GM11168 (cell line): ENCODE results near the gene ARID3C.
"Not testable (repeated sequence)": the region's sequence is repeated elsewhere in the genome, so short reads cannot be mapped to it uniquely, and the experiment has no call there.

Source experiments
- in situ Hi-C: fragments of 300-500 bp; cut with MboI; formaldehyde crosslinking; loops from one replicate; pipeline ENCODE4 v1.12.0; 2022; ENCODE audit warnings: low sequenced_read_pairs; ENCODE audit not compliant: unreplicated experiment

ARID3C gene

DNA sequence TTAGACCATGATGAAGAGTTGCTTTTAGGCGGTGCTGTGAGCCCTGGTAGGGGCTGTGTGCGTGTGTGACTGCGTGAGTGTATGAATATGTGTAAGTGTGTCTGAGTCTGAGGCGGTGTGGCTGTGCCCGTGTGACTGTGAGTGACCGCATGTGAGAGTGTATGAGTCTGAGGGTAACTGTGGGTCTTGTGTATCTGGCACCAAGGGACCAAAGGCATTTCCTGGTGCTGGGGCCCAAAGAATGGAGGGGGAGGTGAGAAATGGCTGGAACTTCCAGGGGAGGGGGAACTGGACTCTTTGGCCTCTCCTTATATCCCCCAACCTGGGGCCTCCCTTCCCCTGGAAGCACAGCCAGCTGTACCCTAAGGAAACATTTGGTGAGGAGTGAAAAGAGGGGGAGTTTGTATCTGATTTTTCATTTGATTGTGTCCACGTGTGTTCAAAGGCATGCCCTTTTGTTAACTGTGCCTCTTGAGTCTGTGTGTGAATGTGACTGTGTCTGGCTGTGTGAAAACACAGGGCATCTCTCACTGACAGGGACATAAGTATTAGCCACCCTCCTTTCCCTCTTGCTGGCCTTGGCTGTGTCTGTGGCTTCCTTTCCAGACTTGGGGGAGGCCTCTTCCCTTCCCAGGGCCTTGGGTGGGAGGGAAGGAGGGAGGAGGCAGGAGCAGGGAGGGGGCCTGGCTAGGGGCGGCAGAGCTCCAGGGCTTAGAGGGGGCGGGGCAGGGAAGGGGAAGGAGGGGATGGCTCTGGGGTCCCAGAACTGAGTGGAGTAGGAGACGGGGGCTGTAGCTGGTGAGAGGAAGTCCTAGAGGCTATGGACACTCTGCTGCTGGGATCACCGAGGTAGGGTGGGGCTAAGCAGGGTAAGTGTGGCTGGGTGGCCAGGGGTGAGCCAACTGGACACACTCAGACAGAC lies 24.5 kb upstream of the ARID3C start:
- in situ Hi-C loops: no loop called here

DNA sequence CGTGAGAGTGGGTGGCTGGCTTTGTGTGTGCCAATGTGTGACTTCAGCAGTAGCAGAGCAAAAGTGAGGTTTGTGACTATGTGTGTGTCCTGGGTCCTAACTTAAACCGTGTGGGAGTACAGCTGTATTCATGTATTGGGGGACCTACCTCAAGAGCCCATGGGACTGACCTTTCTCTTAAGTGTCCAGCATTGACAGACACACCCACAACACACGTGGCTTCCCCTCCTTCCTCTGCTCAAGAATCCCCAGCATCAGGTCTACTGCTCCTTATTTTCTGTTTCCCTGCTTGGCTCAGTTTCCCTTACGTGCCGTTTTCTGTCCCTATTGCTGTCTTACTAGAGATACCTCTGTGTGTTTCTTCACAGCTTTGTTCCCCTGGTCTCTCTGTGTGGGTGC lies 23.7 kb upstream of the ARID3C start:
- in situ Hi-C loops: no loop called here

DNA sequence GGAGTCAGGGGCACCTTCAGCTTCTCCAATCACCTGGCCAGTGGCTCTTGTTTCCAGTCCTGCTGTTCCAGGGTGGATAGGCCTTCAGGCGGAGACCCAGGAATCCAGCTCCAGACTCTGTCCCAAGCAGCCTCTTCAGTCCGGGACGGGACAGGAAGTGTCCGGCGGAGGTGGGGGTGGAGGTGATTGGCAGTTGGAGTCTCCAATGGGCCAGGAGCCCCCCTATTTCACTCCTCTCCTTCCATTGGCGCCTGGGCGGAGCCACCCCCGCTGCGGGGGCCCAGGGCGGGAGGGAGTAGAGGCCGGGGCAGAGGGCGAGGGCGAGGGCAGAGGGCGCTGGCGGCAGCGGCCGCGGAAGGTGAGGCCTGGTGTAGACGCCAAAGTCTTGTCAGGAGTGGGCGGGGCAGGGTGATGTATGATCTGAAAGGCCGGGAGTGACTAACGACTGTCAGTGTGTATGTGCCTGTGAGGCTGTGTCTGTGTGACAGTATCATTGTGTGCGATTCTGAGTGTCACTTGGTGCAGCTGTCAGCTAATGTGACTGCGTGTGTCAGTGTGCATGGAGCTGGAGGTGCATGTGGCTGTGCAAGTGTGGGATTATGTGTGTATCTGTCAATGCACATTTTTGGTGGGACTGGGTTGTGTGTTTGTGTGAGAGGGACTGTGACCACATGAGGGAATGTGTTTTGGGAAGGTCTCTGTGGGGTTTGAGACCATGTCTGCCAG lies 23.2 kb upstream of the ARID3C start, which contains the start of gene IL11RA:
Gene IL11RA (plus strand): TSS at position 310 of the 726 bp plus-strand sequence. CDS start 3,033 bp downstream, outside the sequence.
- in situ Hi-C loops: no loop called here

- in situ Hi-C loops: no loop called here
These were observed 22.5 kb upstream of the ARID3C start for GRCh38 chr9:34651321-34651720.

GRCh38 chr9:34650816-34651215 lies 21.9 kb upstream of the ARID3C start:
- in situ Hi-C loops: no loop called here

DNA sequence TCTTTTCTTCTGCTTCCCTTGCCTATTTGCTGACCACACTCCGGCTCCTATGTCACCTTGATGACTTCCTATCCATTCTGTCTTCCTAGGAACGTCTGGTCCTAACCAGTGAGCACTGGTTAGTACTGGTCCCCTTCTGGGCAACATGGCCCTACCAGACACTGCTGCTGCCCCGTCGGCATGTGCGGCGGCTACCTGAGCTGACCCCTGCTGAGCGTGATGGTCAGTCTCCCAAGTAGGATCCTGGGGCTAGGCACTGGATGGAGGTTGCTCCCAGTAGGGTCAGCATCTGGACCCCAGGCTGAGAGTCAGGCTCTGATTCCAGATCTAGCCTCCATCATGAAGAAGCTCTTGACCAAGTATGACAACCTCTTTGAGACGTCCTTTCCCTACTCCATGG lies 19.8 kb upstream of the ARID3C start:
- in situ Hi-C loops: no loop called here

DNA sequence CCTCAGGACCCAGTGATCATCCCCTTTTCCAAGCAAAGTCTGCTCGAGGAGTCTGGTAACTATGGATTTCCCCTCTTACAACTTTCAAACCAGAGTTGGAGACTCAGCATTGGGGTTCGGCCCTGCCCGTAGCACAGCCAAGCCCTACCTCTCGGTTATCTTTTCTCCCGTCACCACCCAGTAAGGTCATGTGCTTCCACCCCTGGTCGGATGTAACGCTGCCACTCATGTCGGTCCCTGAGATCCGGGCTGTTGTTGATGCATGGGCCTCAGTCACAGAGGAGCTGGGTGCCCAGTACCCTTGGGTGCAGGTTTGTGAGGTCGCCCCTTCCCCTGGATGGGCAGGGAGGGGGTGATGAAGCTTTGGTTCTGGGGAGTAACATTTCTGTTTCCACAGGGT lies 18.8 kb upstream of the ARID3C start:
- in situ Hi-C loops: no loop called here

DNA sequence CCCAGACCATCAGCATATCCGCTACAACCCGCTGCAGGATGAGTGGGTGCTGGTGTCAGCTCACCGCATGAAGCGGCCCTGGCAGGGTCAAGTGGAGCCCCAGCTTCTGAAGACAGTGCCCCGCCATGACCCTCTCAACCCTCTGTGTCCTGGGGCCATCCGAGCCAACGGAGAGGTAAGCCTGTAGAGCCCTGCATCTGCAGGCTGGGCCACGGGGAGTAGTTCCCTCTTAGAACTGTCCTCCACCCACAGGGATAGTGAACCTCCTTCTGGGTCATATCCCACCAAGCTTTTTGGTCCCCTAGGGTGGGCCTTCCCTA lies 18.2 kb upstream of the ARID3C start:
- in situ Hi-C loops: no loop called here

- in situ Hi-C loops: no loop called here
These were observed 17.6 kb upstream of the ARID3C start, which contains the start of gene GALT for GRCh38 chr9:34646211-34647083. TSS of gene GALT (plus strand) at chr9:34646675. CDS start at chr9:34646705, 30 bp downstream.

- in situ Hi-C loops: no loop called here
These were observed 16.0 kb upstream of the ARID3C start for GRCh38 chr9:34644766-34645314.

DNA sequence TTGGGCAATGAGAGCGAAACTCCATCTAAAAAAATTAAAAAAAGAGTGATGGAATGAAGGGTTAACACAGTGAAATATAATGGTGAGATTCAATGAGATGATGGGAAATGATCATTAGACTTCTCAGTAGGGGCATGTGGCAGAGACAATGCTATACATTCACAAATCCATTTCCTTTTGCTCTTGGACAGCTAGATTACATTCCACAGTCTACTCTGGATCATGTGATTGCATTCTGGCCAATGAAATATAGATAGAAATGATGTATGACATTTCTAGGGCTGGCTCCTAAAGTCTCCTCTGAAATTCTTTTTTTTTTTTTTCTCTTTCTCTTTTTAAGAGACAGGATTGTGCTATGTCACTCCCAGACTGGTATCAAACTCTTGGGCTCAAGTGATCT lies 13.8 kb upstream of the ARID3C start:
- in situ Hi-C loops: no loop called here

DNA sequence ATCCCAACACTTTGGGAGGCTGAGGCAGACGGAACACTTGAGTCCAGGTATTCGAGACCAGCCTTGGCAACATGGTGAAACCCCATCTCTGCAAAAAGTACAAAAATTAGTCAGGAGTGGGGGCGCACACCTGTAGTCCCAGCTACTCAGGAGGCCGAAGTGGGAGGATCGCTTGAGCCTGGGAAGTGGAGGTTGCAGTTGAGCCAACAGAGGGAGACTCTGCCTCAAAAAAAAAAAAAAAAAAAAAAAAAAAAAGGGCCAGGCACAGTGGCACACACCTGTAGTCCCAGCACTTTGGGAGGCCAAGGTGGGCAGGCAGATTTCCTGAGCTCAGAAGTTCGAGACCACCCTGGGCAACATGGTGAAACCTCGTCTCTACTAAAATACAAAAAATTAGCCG lies 10.5 kb upstream of the ARID3C start:
- in situ Hi-C loops: not testable (repeated sequence)

DNA sequence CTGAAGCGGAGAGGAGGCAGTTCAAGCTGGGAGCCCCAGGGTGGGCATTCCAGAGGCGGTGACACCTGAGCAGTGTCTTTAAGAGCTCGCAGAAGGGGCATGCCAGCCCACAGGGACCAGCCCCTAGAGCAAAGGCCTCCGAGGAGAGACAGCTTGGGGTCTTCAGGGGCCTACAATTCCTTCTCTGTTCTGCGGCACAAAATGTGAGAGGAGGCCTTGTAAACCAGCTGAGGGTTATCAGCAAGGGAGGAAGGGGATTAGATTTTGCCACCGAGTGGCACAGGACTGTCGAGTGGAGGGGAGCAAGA lies 9.2 kb upstream of the ARID3C start:
- in situ Hi-C loops: no loop called here

GRCh38 chr9:34637356-34638137 lies 8.7 kb upstream of the ARID3C start, which contains the start of gene SIGMAR1:
TSS of gene SIGMAR1 (minus strand) at chr9:34637787. CDS start at chr9:34637697, 90 bp downstream.
- in situ Hi-C loops: no loop called here

GRCh38 chr9:34636791-34637355 lies 8.0 kb upstream of the ARID3C start:
- in situ Hi-C loops: no loop called here

DNA sequence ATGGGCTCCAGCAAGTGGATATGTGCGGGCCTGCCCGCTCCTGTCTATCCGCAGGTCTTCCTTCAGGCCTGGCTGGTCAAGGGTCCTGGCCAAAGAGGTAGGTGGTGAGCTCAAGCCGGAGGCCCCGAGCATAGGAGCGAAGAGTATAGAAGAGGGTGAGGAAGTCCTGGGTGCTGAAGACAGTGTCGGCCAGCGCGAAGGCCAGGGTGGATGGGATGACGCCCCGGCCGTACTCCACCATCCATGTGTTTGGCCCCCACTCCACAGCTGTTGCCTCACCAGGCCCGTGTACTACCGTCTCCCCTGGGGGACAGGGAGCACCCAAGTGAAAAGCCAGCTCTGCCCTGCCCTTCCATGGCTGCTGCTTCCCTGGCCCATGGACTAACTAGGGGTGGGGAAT lies 6.7 kb upstream of the ARID3C start:
- in situ Hi-C loops: no loop called here

GRCh38 chr9:34634551-34635248 lies 5.8 kb upstream of the ARID3C start:
- in situ Hi-C loops: no loop called here

GRCh38 chr9:34633851-34634550 lies 5.1 kb upstream of the ARID3C start:
- in situ Hi-C loops: no loop called here
